Measurements from ENCODE around the gene MAPRE3. TPM values are rescaled to one million over a fixed set of nuclear protein-coding genes. Genes with fewer than 3 reads are reported as not detected.

Gene MAPRE3
- total RNA-seq, 2 donors from 2014 or later, result 12.0 to 28.9 TPM

DNA sequence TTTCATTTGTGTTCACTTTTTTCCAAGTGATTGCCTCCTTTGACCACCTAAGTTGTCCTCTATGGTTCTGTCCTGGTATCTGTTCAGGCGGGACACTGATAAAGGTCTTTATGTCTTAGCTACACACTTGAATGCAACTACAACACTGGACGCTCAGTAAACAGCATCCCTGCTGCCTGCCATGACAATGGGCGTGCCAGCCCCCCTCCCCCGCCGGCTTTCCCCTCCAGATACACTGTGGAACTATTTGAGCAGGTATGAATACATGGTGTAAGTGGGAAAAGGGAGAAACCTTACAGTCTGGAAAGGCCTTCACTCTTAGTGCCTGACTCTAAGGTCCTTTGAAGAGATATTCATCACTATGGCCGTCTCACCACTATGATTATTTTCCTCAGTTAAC, 86.7 kb downstream of the MAPRE3 start:
- Histone ChIP-seq H3K27ac (no peak overlapping the region), H3K4me1 (replicated peaks) (no peaks in the 10 kb centered on the region), H3K4me3 (no peak overlapping the region), H3K9me3 (no peaks in the 10 kb centered on the region), H3K27me3 (replicated peaks; ENCODE audit: insufficient read depth) (no peaks in the 10 kb centered on the region), H3K36me3 (peaks cover 0 to 5% of the 10 kb centered on the region in 2 donors)
- TF ChIP-seq, protein P1, sequence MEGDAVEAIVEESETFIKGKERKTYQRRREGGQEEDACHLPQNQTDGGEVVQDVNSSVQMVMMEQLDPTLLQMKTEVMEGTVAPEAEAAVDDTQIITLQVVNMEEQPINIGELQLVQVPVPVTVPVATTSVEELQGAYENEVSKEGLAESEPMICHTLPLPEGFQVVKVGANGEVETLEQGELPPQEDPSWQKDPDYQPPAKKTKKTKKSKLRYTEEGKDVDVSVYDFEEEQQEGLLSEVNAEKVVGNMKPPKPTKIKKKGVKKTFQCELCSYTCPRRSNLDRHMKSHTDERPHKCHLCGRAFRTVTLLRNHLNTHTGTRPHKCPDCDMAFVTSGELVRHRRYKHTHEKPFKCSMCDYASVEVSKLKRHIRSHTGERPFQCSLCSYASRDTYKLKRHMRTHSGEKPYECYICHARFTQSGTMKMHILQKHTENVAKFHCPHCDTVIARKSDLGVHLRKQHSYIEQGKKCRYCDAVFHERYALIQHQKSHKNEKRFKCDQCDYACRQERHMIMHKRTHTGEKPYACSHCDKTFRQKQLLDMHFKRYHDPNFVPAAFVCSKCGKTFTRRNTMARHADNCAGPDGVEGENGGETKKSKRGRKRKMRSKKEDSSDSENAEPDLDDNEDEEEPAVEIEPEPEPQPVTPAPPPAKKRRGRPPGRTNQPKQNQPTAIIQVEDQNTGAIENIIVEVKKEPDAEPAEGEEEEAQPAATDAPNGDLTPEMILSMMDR (IDR thresholded peaks at IDR 0.05), result no peak
- TF ChIP-seq POLR2A (IDR thresholded peaks at IDR 0.05) (no peak), POLR2AphosphoS5 (IDR thresholded peaks at IDR 0.05) (no peak)
- intact Hi-C loops (cut with DNase I), result no loop called here
- WGBS, result 91% methylated on average over 6 of the region's 6 CpGs
- DNase-seq (ENCODE audit: low spot score), result no peak

DNA sequence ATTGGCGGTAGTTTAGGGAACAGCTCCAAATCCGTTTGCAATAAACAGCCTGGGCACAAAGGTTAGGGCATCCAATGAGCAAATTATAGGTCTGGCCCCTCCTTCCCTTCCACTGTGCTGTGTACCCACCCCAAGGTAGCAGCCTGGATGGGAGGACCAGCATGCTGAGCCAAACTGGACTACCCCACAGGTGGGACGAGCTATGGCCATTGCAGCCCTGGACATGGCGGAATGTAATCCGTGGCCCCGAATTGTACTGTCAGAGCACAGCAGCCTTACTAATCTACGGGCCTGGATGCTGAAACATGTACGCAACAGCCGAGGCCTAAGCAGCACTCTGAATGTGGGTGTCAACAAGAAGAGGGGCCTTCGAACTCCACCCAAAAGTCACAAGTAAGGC, 87.8 kb downstream of the MAPRE3 start:
- H3K4me1 ChIP-seq (replicated peaks), result no peaks in the 10 kb centered on the region
- H3K27me3 ChIP-seq (replicated peaks; ENCODE audit: insufficient read depth), result no peaks in the 10 kb centered on the region
- TF ChIP-seq, protein P1 (IDR thresholded peaks at IDR 0.05), result no peak
- no peak for TF ChIP-seq POLR2AphosphoS5 (IDR thresholded peaks at IDR 0.05)
- TF ChIP-seq POLR2A (IDR thresholded peaks at IDR 0.05), result no peak
- no peak for DNase-seq (ENCODE audit: low spot score)
- H3K4me3 ChIP-seq, result no peak overlapping the region
- intact Hi-C loops (cut with DNase I), result no loop called here
- H3K9me3 ChIP-seq, result no peaks in the 10 kb centered on the region
- WGBS, result 86% methylated on average over 10 of the region's 10 CpGs
- peaks cover 0 to 5% of the 10 kb centered on the region in 2 donors for H3K36me3 ChIP-seq
- H3K27ac ChIP-seq, result no peak overlapping the region

- TF ChIP-seq POLR2A (IDR thresholded peaks at IDR 0.05) (no peak), POLR2AphosphoS5 (IDR thresholded peaks at IDR 0.05) (no peak)
- TF ChIP-seq, protein P1 (IDR thresholded peaks at IDR 0.05), result no peak
- 87% methylated on average over 13 of the region's 15 CpGs for WGBS
- Histone ChIP-seq H3K27me3 (replicated peaks; ENCODE audit: insufficient read depth) (no peaks in the 10 kb centered on the region), H3K36me3 (peaks cover 0 to 5% of the 10 kb centered on the region in 2 donors), H3K9me3 (no peaks in the 10 kb centered on the region), H3K4me1 (replicated peaks) (no peaks in the 10 kb centered on the region), H3K4me3 (no peak overlapping the region), H3K27ac (no peak overlapping the region)
- DNase-seq (ENCODE audit: low spot score), result no peak
- intact Hi-C loops (cut with DNase I), result no loop called here
Observed at GRCh38 chr2:27059141-27059820, 88.8 kb downstream of the MAPRE3 start.

DNA sequence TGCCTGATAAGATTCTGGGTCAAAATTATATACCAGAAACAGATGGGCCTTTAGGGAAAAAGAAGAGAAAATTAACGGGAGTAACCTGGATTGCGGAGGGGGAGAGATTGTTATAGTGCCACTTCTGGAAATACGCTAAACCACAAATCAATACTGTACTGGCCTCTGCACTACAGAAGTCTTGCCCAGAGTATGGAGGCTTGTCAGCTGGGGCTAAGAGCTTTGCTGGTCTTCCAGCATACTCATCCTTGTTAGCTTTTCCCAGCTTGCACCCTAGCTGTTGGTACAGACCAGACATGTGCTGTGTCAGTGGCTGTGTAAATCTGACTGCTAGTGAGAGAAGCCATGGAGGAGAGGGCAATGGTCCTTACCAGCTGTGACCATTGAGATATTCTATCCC, 89.9 kb downstream of the MAPRE3 start:
- Histone ChIP-seq H3K36me3 (no peaks in the 10 kb centered on the region), H3K4me1 (replicated peaks) (no peaks in the 10 kb centered on the region), H3K27ac (no peak overlapping the region), H3K4me3 (no peak overlapping the region), H3K27me3 (replicated peaks; ENCODE audit: insufficient read depth) (no peaks in the 10 kb centered on the region), H3K9me3 (no peaks in the 10 kb centered on the region)
- intact Hi-C loops (cut with DNase I), result no loop called here
- TF ChIP-seq POLR2AphosphoS5 (IDR thresholded peaks at IDR 0.05) (no peak), POLR2A (IDR thresholded peaks at IDR 0.05) (no peak)
- TF ChIP-seq, protein P1 (IDR thresholded peaks at IDR 0.05), result no peak
- no peak for DNase-seq (ENCODE audit: low spot score)
- 93% methylated on average over 3 of the region's 3 CpGs for WGBS

DNA sequence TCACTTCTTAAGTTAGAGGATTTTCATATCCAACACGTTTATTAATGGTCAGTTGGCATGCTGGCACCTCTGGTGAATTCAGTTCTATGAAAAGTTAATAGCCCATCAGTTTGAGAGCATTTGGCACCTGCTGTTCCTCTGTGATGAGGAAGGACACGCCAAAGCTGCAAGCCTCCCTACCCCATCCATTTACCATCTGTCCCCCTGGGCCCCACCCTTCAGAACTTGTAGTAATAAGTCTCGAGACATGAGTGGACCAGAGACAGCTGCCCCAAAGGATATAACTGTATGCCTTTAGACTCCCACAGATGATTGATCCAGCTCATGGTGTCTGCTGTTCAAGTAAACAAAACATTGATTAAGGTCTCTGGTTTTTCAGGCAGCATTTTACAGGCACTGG, 94.7 kb downstream of the MAPRE3 start:
- no peaks in the 10 kb centered on the region for H3K27me3 ChIP-seq (replicated peaks; ENCODE audit: insufficient read depth)
- no peaks in the 10 kb centered on the region for H3K36me3 ChIP-seq
- DNase-seq (ENCODE audit: low spot score), result no peak
- H3K4me3 ChIP-seq, result no peak overlapping the region
- intact Hi-C loops (cut with DNase I), result no loop called here
- H3K27ac ChIP-seq, result no peak overlapping the region
- WGBS, result 75% methylated on average over 3 of the region's 3 CpGs
- no peaks in the 10 kb centered on the region for H3K9me3 ChIP-seq
- TF ChIP-seq, protein P1 (IDR thresholded peaks at IDR 0.05), result no peak
- no peak for TF ChIP-seq POLR2AphosphoS5 (IDR thresholded peaks at IDR 0.05)
- no peak for TF ChIP-seq POLR2A (IDR thresholded peaks at IDR 0.05)
- no peaks in the 10 kb centered on the region for H3K4me1 ChIP-seq (replicated peaks)
